Measurements from ENCODE around the gene TTC21A. TPM values are rescaled to one million over a fixed set of nuclear protein-coding genes. Genes with fewer than 3 reads are reported as not detected.

TTC21A gene
- total and polyA plus RNA-seq, 10 of the 15 experiments (the other 5 are each of a cell fraction or from before 2014, with no cell fraction given) = 0.62 to 3.2 (median 1.2) TPM

DNA sequence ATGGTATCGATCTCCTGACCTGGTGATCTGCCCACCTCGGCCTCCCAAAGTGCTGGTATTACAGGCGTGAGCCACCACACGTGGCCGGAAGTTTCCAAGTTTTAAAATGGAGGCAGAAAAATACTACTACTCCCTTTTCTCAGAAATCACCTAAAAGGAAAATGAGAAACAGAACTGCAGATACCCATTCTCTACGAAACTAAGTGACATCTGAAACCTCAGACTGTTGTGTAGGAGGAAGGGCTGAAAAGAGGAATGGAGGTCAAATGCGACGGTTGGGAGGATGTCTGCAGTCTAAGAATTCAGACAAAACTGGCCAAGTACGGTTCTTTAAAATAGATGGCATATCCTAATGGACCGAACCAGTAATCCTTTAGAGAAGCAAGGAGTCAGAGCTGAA lies 31.6 kb upstream of the TTC21A start:
- no peaks in the 10 kb centered on the region for H4K20me1 ChIP-seq (ENCODE audit: control insufficient read depth, insufficient read depth)
- no peak for DNase-seq (ENCODE audit: low read depth, low spot score)
- H3K27ac ChIP-seq (ENCODE audit: control insufficient read depth, insufficient read depth) = no peak overlapping the region
- no TSS peak for BruUV-seq (replicated peaks)
- H2AFZ ChIP-seq (ENCODE audit: control insufficient read depth, low read depth, low read length) = no peak overlapping the region
- H3K4me3 ChIP-seq = no peak overlapping the region
- no peaks in the 10 kb centered on the region for H3K4me1 ChIP-seq (ENCODE audit: control insufficient read depth, insufficient read depth, low read length)
- H3K79me2 ChIP-seq (ENCODE audit: control insufficient read depth, insufficient read depth, low read length) = no peaks in the 10 kb centered on the region
- FAIRE-seq = no peak
- ChIA-PET CTCF (no interaction called here), SMC1A (ENCODE audit: uncharacterized antibody, unreplicated experiment) (no interaction called here), POLR2A (no interaction called here), RAD21 (ENCODE audit: unreplicated experiment) (no interaction called here)
- H3K9ac ChIP-seq (ENCODE audit: control insufficient read depth, insufficient read depth, low read length) = no peak overlapping the region
- in situ Hi-C loops (cut with MboI) (no loop called here), intact Hi-C loops (cut with micrococcal nuclease; ENCODE audit: unreplicated experiment) (no loop called here)
- H3K36me3 ChIP-seq (ENCODE audit: control insufficient read depth in 2 of 2, insufficient read depth in 2 of 2, low read length in 1 of 2) = peaks cover 3 to 21% of the 10 kb centered on the region in 2 experiments
- H3K9me3 ChIP-seq (replicated peaks; ENCODE audit: control insufficient read depth, insufficient read depth, low read length) = no peaks in the 10 kb centered on the region
- no peaks in the 10 kb centered on the region for H3K27me3 ChIP-seq (replicated peaks in 1 of 2; ENCODE audit: control insufficient read depth in 2 of 2, insufficient read depth in 2 of 2, low read length in 1 of 2)
- 80% methylated on average over 10 of the region's 10 CpGs for WGBS (ENCODE audit: insufficient coverage, insufficient replicate concordance, low lambda C conversion rate, missing lambda C conversion rate)
- ATAC-seq = no peak
- no peak overlapping the region for H3K4me2 ChIP-seq (ENCODE audit: control insufficient read depth, insufficient read depth)
- TF ChIP-seq, protein P1, sequence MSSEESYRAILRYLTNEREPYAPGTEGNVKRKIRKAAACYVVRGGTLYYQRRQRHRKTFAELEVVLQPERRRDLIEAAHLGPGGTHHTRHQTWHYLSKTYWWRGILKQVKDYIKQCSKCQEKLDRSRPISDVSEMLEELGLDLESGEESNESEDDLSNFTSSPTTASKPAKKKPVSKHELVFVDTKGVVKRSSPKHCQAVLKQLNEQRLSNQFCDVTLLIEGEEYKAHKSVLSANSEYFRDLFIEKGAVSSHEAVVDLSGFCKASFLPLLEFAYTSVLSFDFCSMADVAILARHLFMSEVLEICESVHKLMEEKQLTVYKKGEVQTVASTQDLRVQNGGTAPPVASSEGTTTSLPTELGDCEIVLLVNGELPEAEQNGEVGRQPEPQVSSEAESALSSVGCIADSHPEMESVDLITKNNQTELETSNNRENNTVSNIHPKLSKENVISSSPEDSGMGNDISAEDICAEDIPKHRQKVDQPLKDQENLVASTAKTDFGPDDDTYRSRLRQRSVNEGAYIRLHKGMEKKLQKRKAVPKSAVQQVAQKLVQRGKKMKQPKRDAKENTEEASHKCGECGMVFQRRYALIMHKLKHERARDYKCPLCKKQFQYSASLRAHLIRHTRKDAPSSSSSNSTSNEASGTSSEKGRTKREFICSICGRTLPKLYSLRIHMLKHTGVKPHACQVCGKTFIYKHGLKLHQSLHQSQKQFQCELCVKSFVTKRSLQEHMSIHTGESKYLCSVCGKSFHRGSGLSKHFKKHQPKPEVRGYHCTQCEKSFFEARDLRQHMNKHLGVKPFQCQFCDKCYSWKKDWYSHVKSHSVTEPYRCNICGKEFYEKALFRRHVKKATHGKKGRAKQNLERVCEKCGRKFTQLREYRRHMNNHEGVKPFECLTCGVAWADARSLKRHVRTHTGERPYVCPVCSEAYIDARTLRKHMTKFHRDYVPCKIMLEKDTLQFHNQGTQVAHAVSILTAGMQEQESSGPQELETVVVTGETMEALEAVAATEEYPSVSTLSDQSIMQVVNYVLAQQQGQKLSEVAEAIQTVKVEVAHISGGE (CRISPR knock-in tag; IDR thresholded peaks at IDR 0.05) = no peak
- TF ChIP-seq EED (IDR thresholded peaks at IDR 0.05; ENCODE audit: low read depth) (no peak), TCF12 (IDR thresholded peaks at IDR 0.05; ENCODE audit: low read depth, low read length) (no peak), CBFB (IDR thresholded peaks at IDR 0.05; ENCODE audit: low read depth) (no peak), TCF3 (IDR thresholded peaks at IDR 0.05; ENCODE audit: borderline replicate concordance, insufficient read depth, low read depth, low read length) (no peak), GATAD2B (conservative IDR thresholded peaks at IDR 0.05; ENCODE audit: low read depth) (no peak), MTA3 (IDR thresholded peaks at IDR 0.05; ENCODE audit: borderline replicate concordance, low read length) (no peak), NR2C1 (IDR thresholded peaks at IDR 0.05) (no peak), NFYA (IDR thresholded peaks at IDR 0.05; ENCODE audit: borderline replicate concordance, low read depth, low read length) (no peak)
- TF ChIP-seq, protein P2, sequence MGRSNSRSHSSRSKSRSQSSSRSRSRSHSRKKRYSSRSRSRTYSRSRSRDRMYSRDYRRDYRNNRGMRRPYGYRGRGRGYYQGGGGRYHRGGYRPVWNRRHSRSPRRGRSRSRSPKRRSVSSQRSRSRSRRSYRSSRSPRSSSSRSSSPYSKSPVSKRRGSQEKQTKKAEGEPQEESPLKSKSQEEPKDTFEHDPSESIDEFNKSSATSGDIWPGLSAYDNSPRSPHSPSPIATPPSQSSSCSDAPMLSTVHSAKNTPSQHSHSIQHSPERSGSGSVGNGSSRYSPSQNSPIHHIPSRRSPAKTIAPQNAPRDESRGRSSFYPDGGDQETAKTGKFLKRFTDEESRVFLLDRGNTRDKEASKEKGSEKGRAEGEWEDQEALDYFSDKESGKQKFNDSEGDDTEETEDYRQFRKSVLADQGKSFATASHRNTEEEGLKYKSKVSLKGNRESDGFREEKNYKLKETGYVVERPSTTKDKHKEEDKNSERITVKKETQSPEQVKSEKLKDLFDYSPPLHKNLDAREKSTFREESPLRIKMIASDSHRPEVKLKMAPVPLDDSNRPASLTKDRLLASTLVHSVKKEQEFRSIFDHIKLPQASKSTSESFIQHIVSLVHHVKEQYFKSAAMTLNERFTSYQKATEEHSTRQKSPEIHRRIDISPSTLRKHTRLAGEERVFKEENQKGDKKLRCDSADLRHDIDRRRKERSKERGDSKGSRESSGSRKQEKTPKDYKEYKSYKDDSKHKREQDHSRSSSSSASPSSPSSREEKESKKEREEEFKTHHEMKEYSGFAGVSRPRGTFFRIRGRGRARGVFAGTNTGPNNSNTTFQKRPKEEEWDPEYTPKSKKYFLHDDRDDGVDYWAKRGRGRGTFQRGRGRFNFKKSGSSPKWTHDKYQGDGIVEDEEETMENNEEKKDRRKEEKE (IDR thresholded peaks at IDR 0.05) = no peak
